Measurements from ENCODE around the gene PRRT3.
"Not testable (repeated sequence)": the region's sequence is repeated elsewhere in the genome, so short reads cannot be mapped to it uniquely, and the experiment has no call there.

Gene PRRT3

GRCh38 chr3:9899289-9899791 lies 52.9 kb downstream of the PRRT3 start:
- no peak for DNase-seq

- no peak for DNase-seq
These were observed 53.6 kb downstream of the PRRT3 start for GRCh38 chr3:9898467-9899241.

GRCh38 chr3:9897408-9898372 lies 54.5 kb downstream of the PRRT3 start:
- DNase-seq = no peak

GRCh38 chr3:9896755-9897407 lies 55.3 kb downstream of the PRRT3 start:
- DNase-seq = not testable (repeated sequence)

- DNase-seq = not testable (repeated sequence)
These were observed 56.5 kb downstream of the PRRT3 start for GRCh38 chr3:9895715-9896114.

All from amygdala (tissue), 56 donors.